A673 (cell line): ENCODE measurements around the gene PABPN1L. TPM values are rescaled to one million over a fixed set of nuclear protein-coding genes. Genes with fewer than 3 reads are reported as not detected.

Experiments
- BruUV-seq: library from RNA; stranded (reverse); fragments of 400-500 nt; replicated peaks from 2 replicates; lab custom pipeline; 2021; lab: Mats Ljungman, UMichigan
- CTCF ChIA-PET: fragments of 300-600 bp; sonication (Branson Sonifier 250); formaldehyde crosslinking; loops from one replicate; lab custom pipeline; 2022; ENCODE audit warnings: antibody characterized with exemption; lab: Charles Lee
- POLR2A ChIA-PET: fragments of 300-600 bp; sonication (Branson Sonifier 250); formaldehyde crosslinking; loops from one replicate; lab custom pipeline; 2022; ENCODE audit warnings: antibody characterized with exemption; ENCODE audit not compliant: low non-redundant PET; lab: Charles Lee
- DNase-seq: peaks from one replicate; pipeline ENCODE4 v3.0.0-alpha.2; 2015; ENCODE audit warnings: low spot score
- H3K27ac ChIP-seq: fragments of 200-600 bp; sonication (generic); 2 replicates; pipeline ENCODE4 v1.5.1; 2016; ENCODE audit warnings: mixed run types, low read depth, mild to moderate bottlenecking, mixed read lengths, antibody characterized with exemption, low read length; ENCODE audit not compliant: poor library complexity, severe bottlenecking
- H3K27me3 ChIP-seq: fragments of 200-600 bp; sonication (generic); replicated peaks from 2 replicates; pipeline ENCODE4 v1.6.1; 2017; ENCODE audit warnings: mixed run types, low read depth, mild to moderate bottlenecking, mixed read lengths, antibody characterized with exemption, low read length; ENCODE audit not compliant: insufficient read depth, poor library complexity
- H3K36me3 ChIP-seq: fragments of 200-600 bp; sonication (generic); 2 replicates; pipeline ENCODE4 v1.6.1; 2016; ENCODE audit warnings: mixed run types, mild to moderate bottlenecking, mixed read lengths, antibody characterized with exemption, low read length; ENCODE audit not compliant: insufficient read depth, poor library complexity, severe bottlenecking
- H3K4me1 ChIP-seq: fragments of 200-600 bp; sonication (generic); 2 replicates; pipeline ENCODE4 v1.6.1; 2017; ENCODE audit warnings: mixed run types, mild to moderate bottlenecking, mixed read lengths, antibody characterized with exemption, low read length; ENCODE audit not compliant: insufficient read depth, poor library complexity, severe bottlenecking
- H3K4me3 ChIP-seq: fragments of 200-600 bp; sonication (generic); 2 replicates; pipeline ENCODE4 v1.5.1; 2016; ENCODE audit warnings: low read depth, mixed run types, mild to moderate bottlenecking, mixed read lengths, low read length; ENCODE audit not compliant: poor library complexity, severe bottlenecking
- H3K9me3 ChIP-seq: fragments of 200-600 bp; sonication (generic); 2 replicates; pipeline ENCODE4 v1.6.1; 2016; ENCODE audit warnings: mixed run types, low read depth, mild to moderate bottlenecking, mixed read lengths, antibody characterized with exemption, low read length; ENCODE audit not compliant: poor library complexity, severe bottlenecking
- EZH2 ChIP-seq: fragments of 200-600 bp; sonication (generic); IDR thresholded peaks from 2 replicates; pipeline ENCODE4 v1.6.1; 2017; ENCODE audit warnings: borderline replicate concordance, low read depth, mild to moderate bottlenecking, mixed read lengths, antibody characterized with exemption, low read length; ENCODE audit not compliant: poor library complexity, severe bottlenecking
- intact Hi-C: fragments of 100-400 bp; cut with micrococcal nuclease; formaldehyde crosslinking; loops from one replicate; pipeline ENCODE4 v1.10.0; 2022; ENCODE audit not compliant: unreplicated experiment
- total RNA-seq: library from RNA; stranded (reverse); gene quantifications from 2 replicates; pipeline ENCODE4 v1.2.3, GENCODE V29; 2021
- TF ChIP-seq, protein P1 (sequence below): fragments of 300-800, 200-600 bp; sonication (generic); conservative IDR thresholded peaks from 2 replicates; pipeline ENCODE4 v1.5.1; 2017; ENCODE audit warnings: low read depth, mild to moderate bottlenecking, antibody characterized with exemption, low read length, moderate library complexity, mixed read lengths

The PABPN1L gene
- total RNA-seq, 1 experiment from 2014 or later, result not detected

DNA sequence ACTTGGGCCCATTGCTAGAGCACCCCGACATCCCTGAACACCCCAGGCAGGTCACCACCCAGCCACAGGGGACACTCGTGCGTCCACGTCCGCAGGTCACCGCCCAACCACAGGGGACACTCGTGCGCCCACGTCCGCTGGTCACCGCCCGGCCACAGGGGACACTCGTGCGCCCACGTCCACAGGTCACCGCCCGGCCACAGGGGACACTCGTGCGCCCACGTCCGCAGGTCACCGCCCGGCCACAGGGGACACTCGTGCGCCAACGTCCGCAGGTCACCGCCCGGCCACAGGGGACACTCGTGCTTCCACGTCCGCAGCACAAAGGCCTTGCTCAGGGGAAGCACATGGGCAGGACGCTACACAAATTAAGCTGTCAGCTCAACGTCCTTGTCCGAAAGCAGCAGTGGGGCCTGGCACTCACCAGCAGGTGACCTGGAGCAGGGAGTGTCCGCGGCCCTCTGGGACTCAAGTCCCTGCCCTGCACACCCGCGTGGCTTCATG is 27.4 kb downstream of the PABPN1L start:
- H3K4me1 ChIP-seq, result no peaks in the 10 kb centered on the region
- POLR2A ChIA-PET, result no interaction called here
- no peak for DNase-seq
- no peak overlapping the region for H3K4me3 ChIP-seq
- H3K36me3 ChIP-seq, result peaks cover 3% of the 10 kb centered on the region
- CTCF ChIA-PET, result no interaction called here
- H3K27ac ChIP-seq, result no peak overlapping the region
- intact Hi-C loops, result no loop called here
- BruUV-seq, result no TSS peak
- no peaks in the 10 kb centered on the region for H3K27me3 ChIP-seq
- TF ChIP-seq, protein P1, sequence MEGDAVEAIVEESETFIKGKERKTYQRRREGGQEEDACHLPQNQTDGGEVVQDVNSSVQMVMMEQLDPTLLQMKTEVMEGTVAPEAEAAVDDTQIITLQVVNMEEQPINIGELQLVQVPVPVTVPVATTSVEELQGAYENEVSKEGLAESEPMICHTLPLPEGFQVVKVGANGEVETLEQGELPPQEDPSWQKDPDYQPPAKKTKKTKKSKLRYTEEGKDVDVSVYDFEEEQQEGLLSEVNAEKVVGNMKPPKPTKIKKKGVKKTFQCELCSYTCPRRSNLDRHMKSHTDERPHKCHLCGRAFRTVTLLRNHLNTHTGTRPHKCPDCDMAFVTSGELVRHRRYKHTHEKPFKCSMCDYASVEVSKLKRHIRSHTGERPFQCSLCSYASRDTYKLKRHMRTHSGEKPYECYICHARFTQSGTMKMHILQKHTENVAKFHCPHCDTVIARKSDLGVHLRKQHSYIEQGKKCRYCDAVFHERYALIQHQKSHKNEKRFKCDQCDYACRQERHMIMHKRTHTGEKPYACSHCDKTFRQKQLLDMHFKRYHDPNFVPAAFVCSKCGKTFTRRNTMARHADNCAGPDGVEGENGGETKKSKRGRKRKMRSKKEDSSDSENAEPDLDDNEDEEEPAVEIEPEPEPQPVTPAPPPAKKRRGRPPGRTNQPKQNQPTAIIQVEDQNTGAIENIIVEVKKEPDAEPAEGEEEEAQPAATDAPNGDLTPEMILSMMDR, result no peak
- no peak for TF ChIP-seq EZH2
- H3K9me3 ChIP-seq, result no peaks in the 10 kb centered on the region

DNA sequence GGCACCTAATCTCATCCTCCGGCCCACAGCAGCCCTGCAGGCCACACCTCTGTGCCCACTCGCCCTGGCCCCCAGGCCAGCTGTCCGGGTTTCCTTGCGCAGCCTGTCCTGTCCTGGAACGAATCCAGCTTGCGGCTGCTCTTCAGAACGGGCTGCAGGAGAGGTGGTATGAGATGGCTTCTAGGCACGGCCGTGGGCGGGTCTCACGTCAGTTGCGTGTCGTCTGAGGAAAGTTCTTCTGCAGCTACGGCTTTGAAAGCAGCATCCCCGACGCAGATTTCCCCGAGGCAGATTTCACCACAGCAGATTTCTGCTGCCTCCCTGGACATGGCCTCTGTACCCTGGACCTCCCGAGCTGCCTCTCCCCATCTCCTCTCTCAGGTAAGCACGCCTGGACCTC is 27.9 kb downstream of the PABPN1L start:
- no peak for TF ChIP-seq EZH2
- TF ChIP-seq, protein P1, result no peak
- Histone ChIP-seq H3K27me3 (no peaks in the 10 kb centered on the region), H3K27ac (no peak overlapping the region), H3K9me3 (no peaks in the 10 kb centered on the region), H3K36me3 (peaks cover 3% of the 10 kb centered on the region), H3K4me1 (no peaks in the 10 kb centered on the region), H3K4me3 (no peak overlapping the region)
- no peak for DNase-seq
- BruUV-seq, result no TSS peak
- intact Hi-C loops, result no loop called here
- CTCF ChIA-PET, result no interaction called here
- POLR2A ChIA-PET, result no interaction called here

DNA sequence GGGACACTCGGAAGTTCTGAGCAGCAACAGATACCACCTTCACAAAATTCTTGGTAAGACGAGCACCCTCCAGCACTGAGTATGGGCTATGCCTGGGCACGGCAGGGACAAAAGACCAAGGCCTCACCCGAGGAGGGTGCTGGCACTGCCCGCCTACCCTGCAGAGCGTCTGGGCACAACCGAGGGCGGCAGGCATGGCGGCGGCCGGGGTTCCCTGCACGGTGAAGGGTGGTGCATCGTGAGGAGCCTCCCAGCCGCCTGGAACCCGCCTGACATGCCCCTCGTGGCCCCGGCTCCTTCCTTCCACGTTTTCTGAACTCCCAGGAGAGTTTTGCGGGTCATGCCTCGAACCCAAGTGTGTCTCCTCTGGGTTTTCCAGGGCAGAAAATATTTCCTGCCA is 28.7 kb downstream of the PABPN1L start:
- TF ChIP-seq, protein P1, result no peak
- no peak for TF ChIP-seq EZH2
- CTCF ChIA-PET, result no interaction called here
- no peaks in the 10 kb centered on the region for H3K4me1 ChIP-seq
- no peaks in the 10 kb centered on the region for H3K9me3 ChIP-seq
- H3K27ac ChIP-seq, result no peak overlapping the region
- intact Hi-C loops, result no loop called here
- peaks cover 3% of the 10 kb centered on the region for H3K36me3 ChIP-seq
- H3K4me3 ChIP-seq, result no peak overlapping the region
- DNase-seq, result no peak
- H3K27me3 ChIP-seq, result no peaks in the 10 kb centered on the region
- POLR2A ChIA-PET, result no interaction called here
- no TSS peak for BruUV-seq
